Ectodermal cell (in vitro differentiated cells): Measurements from ENCODE around the gene TMEM11.

Source experiments
- H3K27ac ChIP-seq: 2 replicates; pipeline ENCODE4 v1.7.0; 2013; ENCODE audit warnings: mild to moderate bottlenecking, low read depth, low read length; ENCODE audit not compliant: insufficient read depth, poor library complexity, severe bottlenecking
- H3K27me3 ChIP-seq: 2 replicates; pipeline ENCODE4 v1.7.0; 2013; ENCODE audit warnings: mild to moderate bottlenecking, low read length; ENCODE audit not compliant: insufficient read depth, control insufficient read depth, poor library complexity, severe bottlenecking
- H3K36me3 ChIP-seq: one replicate; pipeline ENCODE4 v1.7.0; 2013; ENCODE audit warnings: low read length; ENCODE audit not compliant: control insufficient read depth, insufficient read depth
- H3K4me1 ChIP-seq: one replicate; pipeline ENCODE4 v1.7.0; 2013; ENCODE audit warnings: low read length; ENCODE audit not compliant: control insufficient read depth, insufficient read depth
- H3K4me3 ChIP-seq: 2 replicates; pipeline ENCODE4 v1.7.0; 2013; ENCODE audit warnings: low read depth, low read length, control low read depth; ENCODE audit not compliant: insufficient read depth
- H3K9me3 ChIP-seq: 2 replicates; pipeline ENCODE4 v1.7.0; 2013; ENCODE audit warnings: mild to moderate bottlenecking, low read length, moderate library complexity; ENCODE audit not compliant: control insufficient read depth
- WGBS, 2 experiments: methylation state at CpG; one replicate each; pipeline ENCODE4 v1.1.7; 2013; ENCODE audit warnings: missing lambda C conversion rate in 2 of 2; 5-methylcytosine and 5-hydroxymethylcytosine counted together

TMEM11 gene

DNA sequence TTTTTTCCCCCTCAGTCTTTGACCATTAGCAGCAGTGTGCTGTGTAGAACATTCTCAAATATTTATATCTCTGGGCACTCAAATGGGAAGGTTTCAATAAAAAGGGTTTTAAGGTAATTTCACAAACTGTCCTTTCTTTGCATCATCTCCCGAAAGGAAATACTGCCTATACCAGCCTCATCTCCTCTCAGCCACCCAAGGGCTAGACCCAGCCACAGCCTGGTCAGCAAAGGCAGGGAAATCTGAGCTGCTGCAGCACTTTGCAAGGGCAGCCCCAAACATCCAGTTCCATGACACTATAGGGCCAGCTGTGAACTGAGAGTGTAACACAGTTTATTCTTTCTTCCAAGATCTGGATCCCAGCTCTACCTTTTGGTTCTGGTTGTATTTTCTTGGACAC, 28.9 kb downstream of the TMEM11 start:
- H3K27me3 ChIP-seq, result no peaks in the 10 kb centered on the region
- H3K36me3 ChIP-seq, result peaks cover 16% of the 10 kb centered on the region
- no peak overlapping the region for H3K4me3 ChIP-seq
- no peaks in the 10 kb centered on the region for H3K9me3 ChIP-seq
- no peak overlapping the region for H3K27ac ChIP-seq
- no peaks in the 10 kb centered on the region for H3K4me1 ChIP-seq
- WGBS, 2 experiments, result 94 to 100% methylated on average over 1 of the region's 1 CpG

- 86 to 97% methylated on average over 3 of the region's 3 CpGs for WGBS, 2 experiments
- Histone ChIP-seq H3K27me3 (no peaks in the 10 kb centered on the region), H3K4me3 (no peak overlapping the region), H3K9me3 (no peaks in the 10 kb centered on the region), H3K4me1 (no peaks in the 10 kb centered on the region), H3K27ac (no peak overlapping the region), H3K36me3 (peaks cover 16% of the 10 kb centered on the region)
These were observed 29.4 kb downstream of the TMEM11 start for GRCh38 chr17:21184570-21184969.

DNA sequence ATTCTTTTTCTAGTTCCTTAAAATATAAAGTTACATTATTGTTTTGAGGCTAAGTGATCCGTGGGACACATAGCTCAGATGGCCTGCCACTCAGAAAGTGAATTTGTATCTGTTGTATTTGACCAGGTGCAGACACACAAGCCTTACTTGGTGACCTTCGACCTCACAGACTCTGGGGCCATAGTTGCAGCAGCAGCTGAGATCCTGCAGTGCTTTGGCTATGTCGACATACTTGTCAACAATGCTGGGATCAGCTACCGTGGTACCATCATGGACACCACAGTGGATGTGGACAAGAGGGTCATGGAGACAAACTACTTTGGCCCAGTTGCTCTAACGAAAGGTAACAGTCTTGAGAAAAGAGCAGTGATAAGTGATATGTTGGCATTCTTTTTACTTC, 30.5 kb downstream of the TMEM11 start:
- H3K27me3 ChIP-seq, result no peaks in the 10 kb centered on the region
- H3K4me1 ChIP-seq, result no peaks in the 10 kb centered on the region
- H3K9me3 ChIP-seq, result no peaks in the 10 kb centered on the region
- peaks cover 16% of the 10 kb centered on the region for H3K36me3 ChIP-seq
- 89 to 90% methylated on average over 5 of the region's 5 CpGs for WGBS, 2 experiments
- H3K27ac ChIP-seq, result no peak overlapping the region
- H3K4me3 ChIP-seq, result no peak overlapping the region

GRCh38 chr17:21177854-21178600, 35.9 kb downstream of the TMEM11 start:
- Histone ChIP-seq H3K27ac (no peak overlapping the region), H3K27me3 (no peaks in the 10 kb centered on the region), H3K4me3 (no peak overlapping the region), H3K9me3 (no peaks in the 10 kb centered on the region), H3K36me3 (peaks cover 4% of the 10 kb centered on the region), H3K4me1 (no peaks in the 10 kb centered on the region)
- WGBS, 2 experiments, result 89 to 90% methylated on average over 13 of the region's 13 CpGs

DNA sequence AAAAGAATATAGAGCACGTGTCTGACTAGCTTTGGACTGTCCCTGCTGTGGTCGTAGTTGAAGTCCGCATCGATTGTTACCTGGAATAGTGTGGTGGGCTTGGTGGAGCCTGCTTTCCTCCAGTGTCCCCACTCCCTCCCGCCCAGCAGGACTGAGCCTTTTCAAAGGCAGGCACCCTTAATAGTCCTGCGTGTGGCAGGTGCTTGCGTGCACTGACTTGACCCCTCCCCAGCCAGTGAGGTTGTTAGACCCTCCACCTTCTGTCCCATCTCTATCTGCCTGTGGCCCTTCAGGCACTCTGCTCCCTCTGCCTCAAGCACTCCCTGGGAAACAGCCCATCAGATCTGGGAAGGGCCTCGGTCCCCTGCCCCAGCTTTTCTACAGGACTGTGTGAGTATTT, 36.6 kb downstream of the TMEM11 start:
- Histone ChIP-seq H3K9me3 (no peaks in the 10 kb centered on the region), H3K27ac (no peak overlapping the region), H3K27me3 (no peaks in the 10 kb centered on the region), H3K4me1 (no peaks in the 10 kb centered on the region), H3K4me3 (no peak overlapping the region), H3K36me3 (peaks cover 4% of the 10 kb centered on the region)
- 93 to 96% methylated on average over 8 of the region's 8 CpGs for WGBS, 2 experiments

DNA sequence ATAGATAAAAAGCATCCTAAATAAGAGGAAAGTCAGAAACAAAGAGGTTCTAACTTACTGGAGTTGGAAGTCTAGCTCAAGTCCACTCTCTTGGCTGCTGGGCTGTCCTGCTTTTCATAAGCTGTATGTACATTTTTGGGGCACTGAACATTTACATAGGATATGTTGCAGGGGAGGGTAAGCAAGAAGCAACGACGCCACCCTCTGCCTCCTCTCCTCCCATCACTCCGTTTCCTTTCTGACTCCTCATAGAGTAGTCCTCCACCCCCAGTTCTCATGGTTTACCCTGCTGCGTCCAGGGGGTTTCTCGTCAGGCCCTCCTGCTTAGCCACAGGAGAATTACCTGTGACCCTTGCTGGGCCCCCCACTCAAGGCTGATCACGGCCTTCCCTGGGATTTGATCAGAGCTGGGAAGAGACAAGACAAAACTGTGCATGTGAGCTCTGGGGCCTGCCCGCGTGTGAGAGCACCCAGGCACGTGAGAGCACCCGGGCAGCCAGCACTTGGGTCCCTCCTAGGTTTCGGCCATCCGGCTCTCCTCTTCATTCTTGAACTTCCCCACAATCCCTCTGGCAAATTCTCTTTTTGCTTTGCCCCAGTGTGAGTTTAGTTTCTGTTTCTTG, 37.1 kb downstream of the TMEM11 start:
- no peaks in the 10 kb centered on the region for H3K4me1 ChIP-seq
- H3K9me3 ChIP-seq, result no peaks in the 10 kb centered on the region
- WGBS, 2 experiments, result 86 to 88% methylated on average over 12 of the region's 12 CpGs
- H3K27ac ChIP-seq, result no peak overlapping the region
- peaks cover 4% of the 10 kb centered on the region for H3K36me3 ChIP-seq
- no peak overlapping the region for H3K4me3 ChIP-seq
- no peaks in the 10 kb centered on the region for H3K27me3 ChIP-seq

DNA sequence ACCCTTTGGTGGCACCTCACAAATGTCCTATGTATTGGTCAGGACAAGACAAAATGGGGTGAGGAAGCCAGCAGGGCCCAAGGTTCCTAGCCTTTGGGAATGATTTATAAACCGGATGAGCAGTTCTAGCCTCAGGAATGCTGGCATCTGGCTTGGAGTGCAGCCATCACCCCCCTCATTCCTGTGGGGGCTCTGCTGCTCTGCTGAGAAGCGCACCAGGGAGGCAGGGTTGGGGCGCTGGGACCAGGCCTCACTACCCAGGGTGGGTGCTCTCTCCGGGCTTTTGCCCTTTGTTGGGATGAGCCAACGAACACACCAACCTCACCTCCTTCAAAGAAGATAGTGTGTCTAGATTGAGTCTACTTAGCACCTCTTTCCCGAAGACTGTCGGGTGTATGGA, 39.2 kb downstream of the TMEM11 start:
- peaks cover 4% of the 10 kb centered on the region for H3K36me3 ChIP-seq
- H3K27ac ChIP-seq, result no peak overlapping the region
- H3K4me3 ChIP-seq, result no peak overlapping the region
- no peaks in the 10 kb centered on the region for H3K27me3 ChIP-seq
- H3K9me3 ChIP-seq, result no peaks in the 10 kb centered on the region
- 93 to 94% methylated on average over 7 of the region's 7 CpGs for WGBS, 2 experiments
- no peaks in the 10 kb centered on the region for H3K4me1 ChIP-seq

- Histone ChIP-seq H3K9me3 (no peaks in the 10 kb centered on the region), H3K4me1 (no peaks in the 10 kb centered on the region), H3K36me3 (peaks cover 4% of the 10 kb centered on the region), H3K27ac (no peak overlapping the region), H3K27me3 (no peaks in the 10 kb centered on the region), H3K4me3 (no peak overlapping the region)
- WGBS, 2 experiments, result 95 to 96% methylated on average over 8 of the region's 8 CpGs
These were observed 39.8 kb downstream of the TMEM11 start for GRCh38 chr17:21174186-21174585.

DNA sequence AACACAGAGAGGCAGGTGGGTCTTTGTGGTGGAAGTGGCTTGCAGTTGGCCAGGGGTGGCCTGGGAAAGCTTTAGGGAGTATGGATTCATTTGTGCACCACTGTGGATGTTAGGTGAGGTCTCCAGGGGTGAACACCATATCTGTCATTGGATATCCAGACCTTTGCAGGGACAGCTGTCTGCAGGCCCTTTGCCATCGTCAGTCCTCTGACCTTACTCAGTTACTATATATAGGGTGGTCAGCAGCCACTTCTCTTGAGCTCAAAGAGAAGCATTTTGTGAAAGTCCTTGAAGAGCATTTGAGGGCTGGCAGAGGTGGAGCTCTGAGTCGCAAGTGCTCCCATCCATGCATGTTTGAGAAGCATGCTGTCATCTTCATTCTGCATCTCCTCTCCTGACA, 40.4 kb downstream of the TMEM11 start:
- Histone ChIP-seq H3K36me3 (peaks cover 4% of the 10 kb centered on the region), H3K4me1 (no peaks in the 10 kb centered on the region), H3K9me3 (no peaks in the 10 kb centered on the region), H3K4me3 (no peak overlapping the region), H3K27me3 (no peaks in the 10 kb centered on the region), H3K27ac (no peak overlapping the region)
- 87 to 96% methylated on average over 2 of the region's 2 CpGs for WGBS, 2 experiments

- H3K27ac ChIP-seq, result no peak overlapping the region
These were observed 41.1 kb downstream of the TMEM11 start for GRCh38 chr17:21172846-21173245.

More at GRCh38 chr17:21172846-21173245, 41.1 kb downstream of the TMEM11 start:
- WGBS, 2 experiments, result 93 to 95% methylated on average over 6 of the region's 6 CpGs
- Histone ChIP-seq H3K9me3 (no peaks in the 10 kb centered on the region), H3K4me3 (no peak overlapping the region), H3K36me3 (peaks cover 4% of the 10 kb centered on the region), H3K27me3 (no peaks in the 10 kb centered on the region), H3K4me1 (no peaks in the 10 kb centered on the region)
